ENCODE measurements around the gene CD226.

DNA sequence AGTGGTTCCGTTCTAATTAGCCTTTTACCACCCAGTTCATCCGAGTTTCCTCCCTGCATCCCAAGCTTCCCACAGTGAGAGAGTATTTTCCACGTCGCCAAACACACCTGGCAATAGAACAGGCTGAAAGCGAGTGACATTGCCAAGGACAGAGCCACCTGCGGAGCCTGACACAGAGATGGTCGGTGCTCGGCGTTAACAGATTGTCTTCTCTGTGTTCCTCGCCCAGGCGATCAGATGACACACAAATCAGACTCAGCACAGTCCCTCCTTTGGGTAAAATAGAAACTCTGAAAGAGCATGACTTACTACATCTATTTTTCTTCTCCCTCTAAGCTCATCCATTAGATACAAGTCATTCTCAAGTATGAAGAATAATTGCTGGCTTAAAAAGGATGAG, 107.7 kb downstream of the CD226 start:
- TF ChIP-seq ZNF274 (IDR thresholded peaks at IDR 0.05; ENCODE audit: low read depth, low read length) = no peak
- TF ChIP-seq YY1 (IDR thresholded peaks at IDR 0.05; ENCODE audit: insufficient read depth, insufficient read length) = no peak
